HUES64 (cell line): Measurements from ENCODE around the gene CYP27B1.

Experiments used
- H3K27ac ChIP-seq: 2 replicates; pipeline ENCODE4 v1.7.0; 2013; ENCODE audit warnings: low read depth, low read length, inconsistent platforms
- H3K27me3 ChIP-seq: 2 replicates; pipeline ENCODE4 v1.6.1; 2013; ENCODE audit warnings: mild to moderate bottlenecking, low read length; ENCODE audit not compliant: insufficient read depth
- H3K36me3 ChIP-seq: 2 replicates; pipeline ENCODE4 v1.6.1; 2013; ENCODE audit warnings: mild to moderate bottlenecking, low read length; ENCODE audit not compliant: insufficient read depth
- H3K4me1 ChIP-seq: 2 replicates; pipeline ENCODE4 v1.6.1; 2013; ENCODE audit warnings: mild to moderate bottlenecking, low read length, moderate library complexity; ENCODE audit not compliant: insufficient read depth
- H3K4me3 ChIP-seq: 2 replicates; pipeline ENCODE4 v1.5.1; 2013; ENCODE audit warnings: mild to moderate bottlenecking, low read length, moderate library complexity
- H3K9ac ChIP-seq: 2 replicates; pipeline ENCODE4 v1.6.1; 2013; ENCODE audit warnings: mild to moderate bottlenecking, low read depth, low read length
- H3K9me3 ChIP-seq: 2 replicates; pipeline ENCODE4 v1.6.1; 2013; ENCODE audit warnings: low read depth, low read length; ENCODE audit not compliant: insufficient read depth
- WGBS: fragments of 150-250, 120-280 bp; methylation state at CpG from one replicate; pipeline ENCODE4 v1.1.7; 2013; ENCODE audit warnings: missing lambda C conversion rate; 5-methylcytosine and 5-hydroxymethylcytosine counted together

Gene CYP27B1

DNA sequence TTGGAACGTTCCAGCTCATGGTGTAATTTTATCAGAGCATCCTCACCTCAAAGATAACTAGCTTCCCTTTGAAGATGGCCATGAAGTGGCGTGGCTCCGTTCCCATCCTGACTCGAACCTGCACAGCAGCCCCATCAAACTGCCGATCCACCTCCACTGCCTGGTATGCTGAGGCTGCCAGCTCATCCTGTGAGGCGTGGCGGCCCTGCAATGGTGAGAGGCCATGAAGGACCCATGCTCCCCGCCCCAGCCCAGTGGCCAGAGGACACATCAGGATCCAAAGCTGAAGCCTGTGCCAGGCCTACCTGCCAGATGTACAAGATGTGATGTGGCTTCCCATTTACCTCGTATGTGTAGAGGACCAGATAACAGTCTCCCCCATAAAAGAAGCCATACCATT is 40.4 kb upstream of the CYP27B1 start:
- Histone ChIP-seq H3K36me3 (peaks cover 3% of the 10 kb centered on the region; the same call in 1 of the 2 replicates), H3K27me3 (no peaks in the 10 kb centered on the region), H3K27ac (no peak overlapping the region), H3K9me3 (no peaks in the 10 kb centered on the region), H3K4me3 (no peak overlapping the region), H3K4me1 (no peaks in the 10 kb centered on the region), H3K9ac (no peak overlapping the region)
- 94% methylated on average over 9 of the region's 9 CpGs for WGBS

DNA sequence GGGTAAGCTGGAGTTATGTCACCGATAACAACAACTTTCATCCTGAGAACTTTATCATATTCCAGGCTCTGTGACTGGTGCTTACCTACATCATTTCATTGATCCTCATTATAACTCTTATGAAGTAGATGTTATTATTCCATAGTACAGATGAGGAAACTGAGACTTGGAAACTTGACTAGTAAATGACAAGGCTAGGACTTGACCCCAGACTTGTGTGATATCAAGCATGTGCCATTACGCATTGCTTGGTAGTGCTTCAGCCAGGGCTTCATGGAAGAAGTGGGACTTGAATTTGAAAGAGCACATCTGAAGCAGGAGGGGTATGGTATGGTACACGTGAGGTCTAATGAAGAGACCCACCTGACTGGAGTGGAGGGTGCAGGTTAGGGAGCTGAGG is 39.8 kb upstream of the CYP27B1 start:
- Histone ChIP-seq H3K27me3 (no peaks in the 10 kb centered on the region), H3K9me3 (no peaks in the 10 kb centered on the region), H3K4me1 (no peaks in the 10 kb centered on the region), H3K27ac (no peak overlapping the region), H3K9ac (no peak overlapping the region), H3K36me3 (peaks cover 3% of the 10 kb centered on the region; the same call in 1 of the 2 replicates), H3K4me3 (no peak overlapping the region)
- 90% methylated on average over 2 of the region's 3 CpGs for WGBS

DNA sequence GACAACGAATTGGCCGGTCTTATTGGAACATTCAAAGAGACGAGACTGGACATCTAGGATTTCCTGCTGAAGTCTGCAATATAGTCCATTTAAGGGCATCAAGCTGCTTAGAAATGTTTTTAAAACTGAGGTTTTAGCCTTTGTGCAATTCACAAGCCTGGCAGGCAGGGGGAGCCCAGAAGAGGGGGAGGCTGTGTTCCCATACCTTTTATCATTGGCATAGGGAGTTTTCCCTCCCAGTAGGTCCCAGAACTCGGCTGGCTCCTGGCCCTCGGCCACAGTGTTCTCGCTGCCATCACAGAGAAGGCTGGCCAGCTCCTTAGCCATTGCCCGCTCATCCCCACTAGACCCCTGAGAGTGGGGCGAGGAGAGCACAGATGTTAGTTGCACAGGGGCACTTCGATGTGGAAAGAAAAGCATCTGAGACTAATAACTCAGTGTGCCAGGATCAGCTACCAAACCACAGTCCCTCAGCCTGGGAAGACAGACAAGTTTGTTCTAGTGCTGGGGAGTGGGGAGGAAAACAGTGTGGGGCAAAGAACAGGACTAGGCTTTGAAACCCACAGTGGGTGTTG is 36.5 kb upstream of the CYP27B1 start:
- 71% methylated on average over 9 of the region's 9 CpGs for WGBS
- no peak overlapping the region for H3K9ac ChIP-seq
- no peak overlapping the region for H3K4me3 ChIP-seq
- peaks cover 3% of the 10 kb centered on the region; the same call in 1 of the 2 replicates for H3K36me3 ChIP-seq
- no peak overlapping the region for H3K27ac ChIP-seq
- H3K27me3 ChIP-seq: no peaks in the 10 kb centered on the region
- H3K9me3 ChIP-seq: no peaks in the 10 kb centered on the region
- no peaks in the 10 kb centered on the region for H3K4me1 ChIP-seq

DNA sequence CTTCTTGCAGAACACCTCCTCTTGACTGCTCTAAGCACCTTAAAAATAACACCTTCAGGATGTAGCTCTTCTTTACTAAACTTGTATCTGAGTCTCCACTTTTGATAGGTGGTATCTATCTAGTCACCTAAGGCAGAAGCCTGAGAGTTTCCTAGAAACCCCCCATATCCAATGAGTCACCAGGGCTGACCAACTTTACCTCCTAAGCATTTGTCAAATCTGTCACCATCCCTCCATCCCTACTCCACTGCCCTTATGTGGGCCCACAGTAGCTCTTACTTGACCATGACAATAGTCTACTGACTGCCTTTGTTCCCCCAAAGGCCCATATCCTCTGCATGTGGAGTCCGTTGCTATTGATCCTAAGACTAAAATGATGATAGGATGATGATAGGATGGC is 35.7 kb upstream of the CYP27B1 start:
- WGBS: 73% methylated on average over 1 of the region's 1 CpG
- Histone ChIP-seq H3K9me3 (no peaks in the 10 kb centered on the region), H3K4me1 (no peaks in the 10 kb centered on the region), H3K36me3 (peaks cover 4% of the 10 kb centered on the region; the same call in 1 of the 2 replicates), H3K27ac (no peak overlapping the region), H3K4me3 (no peak overlapping the region), H3K9ac (no peak overlapping the region), H3K27me3 (no peaks in the 10 kb centered on the region)

DNA sequence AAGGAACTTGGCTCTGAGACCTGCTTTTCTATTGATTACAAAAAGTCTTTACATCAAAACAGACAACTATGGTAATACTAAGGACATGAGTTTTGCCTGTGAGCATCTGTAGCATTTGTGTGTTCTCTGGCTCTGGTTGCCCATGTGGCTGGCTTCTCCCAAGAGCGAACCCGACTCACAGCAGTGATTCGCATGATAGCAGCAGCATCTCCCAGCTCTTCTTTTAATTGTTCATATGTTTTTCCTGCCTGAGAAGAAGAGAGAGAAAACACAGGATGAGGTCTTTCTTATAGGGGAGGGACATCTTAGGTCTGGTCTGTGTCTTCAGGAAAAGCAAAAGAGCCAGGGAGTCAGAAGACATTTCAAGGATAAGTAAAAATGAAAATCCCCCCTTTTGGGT is 34.1 kb upstream of the CYP27B1 start:
- WGBS: 95% methylated on average over 3 of the region's 3 CpGs
- Histone ChIP-seq H3K36me3 (peaks cover 20% of the 10 kb centered on the region), H3K9ac (no peak overlapping the region), H3K27me3 (no peaks in the 10 kb centered on the region), H3K27ac (no peak overlapping the region), H3K9me3 (no peaks in the 10 kb centered on the region), H3K4me3 (no peak overlapping the region), H3K4me1 (no peaks in the 10 kb centered on the region)

DNA sequence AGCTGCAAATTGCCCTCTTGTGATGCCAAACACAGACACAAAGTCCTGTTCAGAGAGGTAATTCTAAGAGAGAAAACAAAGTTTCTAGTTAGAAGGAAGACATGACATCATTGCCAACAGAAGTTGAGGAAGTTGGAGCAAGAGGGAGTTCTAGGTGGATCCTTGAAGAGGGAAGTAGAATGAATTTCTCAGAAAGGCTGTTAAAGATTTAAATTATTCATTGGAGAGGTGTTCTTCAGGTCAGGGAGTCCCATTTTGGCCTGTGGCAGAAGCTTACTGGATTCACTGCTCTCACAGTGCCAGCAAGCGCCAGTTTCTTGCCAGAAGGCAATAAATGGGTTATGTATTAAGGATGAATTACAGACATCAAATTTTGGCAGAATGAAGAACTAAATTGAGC is 31.1 kb upstream of the CYP27B1 start:
- H3K4me3 ChIP-seq: no peak overlapping the region
- WGBS: 98% methylated on average over 1 of the region's 1 CpG
- peaks cover 44% of the 10 kb centered on the region for H3K36me3 ChIP-seq
- H3K27ac ChIP-seq: no peak overlapping the region
- H3K9me3 ChIP-seq: no peaks in the 10 kb centered on the region
- H3K27me3 ChIP-seq: no peaks in the 10 kb centered on the region
- H3K9ac ChIP-seq: no peak overlapping the region
- H3K4me1 ChIP-seq: no peaks in the 10 kb centered on the region

DNA sequence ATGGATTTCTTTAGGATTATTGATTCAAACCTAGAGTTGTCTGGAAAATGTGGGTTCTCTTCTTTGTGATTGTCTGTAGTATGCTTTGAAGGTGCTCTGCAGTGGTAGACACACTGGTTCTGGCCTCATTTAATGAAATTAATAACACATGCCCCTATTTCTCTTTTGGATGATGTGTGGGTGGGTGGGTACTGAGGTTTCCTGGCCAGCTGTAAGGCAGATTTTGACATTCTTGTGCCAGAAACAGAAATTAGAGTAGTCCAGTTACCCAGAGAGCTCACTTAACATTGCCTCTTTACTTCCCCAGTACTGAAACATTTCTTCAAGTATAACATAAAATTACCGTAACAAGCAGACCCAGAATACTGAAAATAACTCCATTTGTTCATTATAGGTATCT is 30.1 kb upstream of the CYP27B1 start:
- H3K4me1 ChIP-seq: no peaks in the 10 kb centered on the region
- peaks cover 54% of the 10 kb centered on the region for H3K36me3 ChIP-seq
- no peaks in the 10 kb centered on the region for H3K27me3 ChIP-seq
- no peaks in the 10 kb centered on the region for H3K9me3 ChIP-seq
- H3K9ac ChIP-seq: no peak overlapping the region
- no peak overlapping the region for H3K27ac ChIP-seq
- no peak overlapping the region for H3K4me3 ChIP-seq
- 100% methylated on average over 1 of the region's 1 CpG for WGBS

DNA sequence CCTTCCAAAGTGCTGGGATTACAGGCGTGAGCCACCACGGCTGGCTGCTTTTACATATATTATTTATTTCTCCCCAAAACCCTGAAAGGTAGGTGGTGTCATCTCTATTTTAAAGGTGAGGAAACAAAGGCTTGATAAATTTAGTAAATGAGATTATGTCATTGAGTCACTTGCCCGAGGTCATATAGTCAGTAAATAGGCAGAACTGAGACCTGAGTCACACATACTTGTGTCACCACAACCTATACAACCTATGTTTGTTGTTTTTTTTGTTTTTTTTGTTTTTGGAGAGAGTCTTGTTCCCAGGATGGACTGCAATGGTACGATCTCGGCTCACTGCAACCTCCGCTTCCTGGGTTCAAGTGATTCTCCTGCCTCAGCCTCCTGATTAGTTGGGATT is 28.5 kb upstream of the CYP27B1 start:
- Histone ChIP-seq H3K27ac (no peak overlapping the region), H3K27me3 (no peaks in the 10 kb centered on the region), H3K4me3 (no peak overlapping the region), H3K9me3 (no peaks in the 10 kb centered on the region), H3K9ac (no peak overlapping the region), H3K36me3 (peaks cover 63% of the 10 kb centered on the region), H3K4me1 (no peaks in the 10 kb centered on the region)
- WGBS: 97% methylated on average over 4 of the region's 6 CpGs

DNA sequence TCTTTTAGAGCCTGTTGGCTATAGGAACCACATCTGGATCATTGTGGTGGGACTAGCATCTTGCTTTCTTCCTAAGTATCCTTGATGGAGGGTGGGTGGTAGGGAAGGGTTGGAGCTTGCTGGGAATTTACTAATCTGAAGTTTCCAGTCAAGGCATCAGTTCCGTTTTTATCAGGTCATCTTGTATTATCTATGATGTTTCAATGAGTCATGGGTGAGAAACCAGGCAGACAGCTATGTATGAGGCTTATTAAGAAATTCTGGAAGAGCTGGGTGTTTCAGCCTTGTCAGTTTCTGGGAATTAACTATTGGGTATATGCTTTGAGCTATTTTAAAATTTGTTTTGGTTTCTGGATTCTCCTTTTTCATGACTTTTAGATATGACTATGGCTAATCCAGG is 27.0 kb upstream of the CYP27B1 start:
- Histone ChIP-seq H3K4me1 (no peaks in the 10 kb centered on the region), H3K36me3 (peaks cover 75% of the 10 kb centered on the region), H3K9me3 (no peaks in the 10 kb centered on the region), H3K27ac (no peak overlapping the region), H3K4me3 (no peak overlapping the region), H3K27me3 (no peaks in the 10 kb centered on the region), H3K9ac (no peak overlapping the region)
- WGBS: 88% methylated on average over 1 of the region's 1 CpG

DNA sequence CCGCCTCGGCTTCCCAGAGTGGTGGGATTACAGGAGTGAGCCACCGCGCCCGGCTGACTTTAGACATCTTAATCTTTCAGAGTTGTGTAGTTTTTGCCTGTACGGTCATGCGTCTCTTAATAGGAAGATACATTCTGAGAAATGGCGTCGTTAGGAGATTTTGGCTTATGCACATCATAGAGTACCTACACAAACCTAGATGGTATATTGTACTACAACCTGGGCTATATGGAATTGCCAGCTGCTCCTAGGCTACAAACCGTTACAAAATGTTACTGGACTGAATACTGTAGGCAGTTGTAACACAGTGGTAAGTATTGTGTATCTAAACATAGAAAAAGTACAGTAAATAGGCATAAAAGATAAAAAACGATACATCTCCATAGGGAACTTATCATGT is 17.0 kb upstream of the CYP27B1 start:
- no peak overlapping the region for H3K9ac ChIP-seq
- 0 out of 2 replicates have a peak overlapping the region, but pooled peaks have one; percentile 21 for H3K4me3 ChIP-seq
- H3K36me3 ChIP-seq: peaks cover 45% of the 10 kb centered on the region

DNA sequence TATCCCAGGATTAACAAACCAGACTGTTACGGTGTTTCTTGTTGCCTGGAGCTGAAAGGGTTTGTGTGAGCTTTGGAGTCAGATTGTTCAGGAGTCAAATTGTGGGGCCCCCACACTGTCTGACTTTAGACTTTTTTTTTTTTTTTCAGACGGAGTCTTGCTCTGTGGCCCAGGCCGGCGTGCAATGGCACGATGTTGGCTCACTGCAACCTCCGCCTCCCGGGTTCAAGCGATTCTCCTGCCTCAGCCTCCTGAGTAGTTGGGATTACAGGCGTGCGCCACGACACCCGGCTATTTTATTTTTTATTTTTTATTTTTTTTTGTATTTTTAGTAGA is 16.6 kb upstream of the CYP27B1 start:
- H3K27ac ChIP-seq: no peak overlapping the region
- H3K4me1 ChIP-seq: no peaks in the 10 kb centered on the region
- peak overlapping the region; percentile 94 for H3K9ac ChIP-seq
- H3K27me3 ChIP-seq: no peaks in the 10 kb centered on the region
- H3K9me3 ChIP-seq: no peaks in the 10 kb centered on the region
- peaks cover 41% of the 10 kb centered on the region for H3K36me3 ChIP-seq
- H3K4me3 ChIP-seq: peak overlapping the region; percentile 99
- 92% methylated on average over 8 of the region's 12 CpGs for WGBS

More for the DNA sequence above, 17.0 kb upstream of the CYP27B1 start:
- no peak overlapping the region for H3K27ac ChIP-seq
- WGBS: 97% methylated on average over 11 of the region's 11 CpGs
- no peaks in the 10 kb centered on the region for H3K4me1 ChIP-seq
- no peaks in the 10 kb centered on the region for H3K9me3 ChIP-seq
- no peaks in the 10 kb centered on the region for H3K27me3 ChIP-seq
